Smooth muscle cell of the brain vasculature (primary cell): ENCODE results near the gene COL4A6.

Experiments
- DNase-seq: peaks from one replicate; pipeline ENCODE4 v3.0.0-alpha.2; 2012; ENCODE audit warnings: low read depth, low spot score

The COL4A6 gene

GRCh38 chrX:108216919-108217571 lies 221.2 kb downstream of the COL4A6 start:
- DNase-seq, result no peak

GRCh38 chrX:108216405-108216804 lies 221.8 kb downstream of the COL4A6 start:
- no peak for DNase-seq

- DNase-seq, result no peak
Measured at GRCh38 chrX:108211301-108211700, 226.9 kb downstream of the COL4A6 start.

- DNase-seq, result no peak
Measured at GRCh38 chrX:108209006-108209554, 229.1 kb downstream of the COL4A6 start.

- DNase-seq, result no peak
Measured at GRCh38 chrX:108203540-108203939, 234.7 kb downstream of the COL4A6 start.

GRCh38 chrX:108199691-108200090 lies 238.5 kb downstream of the COL4A6 start:
- DNase-seq, result no peak

- DNase-seq, result no peak
Measured at GRCh38 chrX:108199041-108199440, 239.2 kb downstream of the COL4A6 start.

GRCh38 chrX:108198420-108198819 lies 239.8 kb downstream of the COL4A6 start:
- no peak for DNase-seq

GRCh38 chrX:108186811-108187210 lies 251.4 kb downstream of the COL4A6 start:
- DNase-seq, result no peak

- DNase-seq, result no peak
Measured at GRCh38 chrX:108178143-108178498, 260.1 kb downstream of the COL4A6 start.

GRCh38 chrX:108177351-108178142 lies 260.7 kb downstream of the COL4A6 start:
- DNase-seq, result no peak

- DNase-seq, result no peak
Measured at GRCh38 chrX:108173874-108174273, 264.3 kb downstream of the COL4A6 start.

- DNase-seq, result no peak
Measured at GRCh38 chrX:108171671-108172070, 266.6 kb downstream of the COL4A6 start.

GRCh38 chrX:108169768-108170167 lies 268.5 kb downstream of the COL4A6 start:
- DNase-seq, result no peak

GRCh38 chrX:108168961-108169740 lies 269.1 kb downstream of the COL4A6 start:
- no peak for DNase-seq

- DNase-seq, result no peak
Measured at GRCh38 chrX:108167211-108167872, 270.9 kb downstream of the COL4A6 start.

- DNase-seq, result no peak
Measured at GRCh38 chrX:108165383-108166111, 272.7 kb downstream of the COL4A6 start.

GRCh38 chrX:108163333-108164082 lies 274.7 kb downstream of the COL4A6 start:
- no peak for DNase-seq

- DNase-seq, result no peak
Measured at GRCh38 chrX:108162265-108162664, 276.0 kb downstream of the COL4A6 start.

GRCh38 chrX:108160309-108160708 lies 277.9 kb downstream of the COL4A6 start:
- no peak for DNase-seq
